AG04450 (cell line): ENCODE measurements around the gene GSC. TPM values are rescaled to one million over a fixed set of nuclear protein-coding genes. Genes with fewer than 3 reads are reported as not detected.

Experiments
- CTCF ChIA-PET: fragments of 300-600, 350-600 bp; formaldehyde crosslinking; extraction: SDS; loops from one replicate; lab custom pipeline; 2022; ENCODE audit warnings: antibody characterized with exemption, inconsistent platforms; lab: Charles Lee
- POLR2A ChIA-PET: fragments of 350-600 bp; formaldehyde crosslinking; extraction: SDS; loops from one replicate; lab custom pipeline; 2021; ENCODE audit warnings: antibody characterized with exemption, inconsistent platforms; lab: Yijun Ruan, JAX
- DNase-seq: peaks from one replicate; pipeline ENCODE4 v3.0.0-alpha.2; 2011; ENCODE audit warnings: low read depth, low spot score
- H3K27ac ChIP-seq: one replicate; pipeline ENCODE4 v1.5.1; 2012; ENCODE audit warnings: low read depth, low read length, control low read depth
- H3K27me3 ChIP-seq: one replicate; pipeline ENCODE4 v1.6.0; 2012; ENCODE audit warnings: low read length; ENCODE audit not compliant: control insufficient read depth, insufficient read depth
- H3K4me3 ChIP-seq: 2 replicates; pipeline ENCODE4 v1.5.1; 2011; ENCODE audit warnings: mild to moderate bottlenecking, low read depth, low read length, control low read depth
- H3K9me3 ChIP-seq: 2 replicates; pipeline ENCODE4 v1.5.1; 2012; ENCODE audit warnings: low read length; ENCODE audit not compliant: control insufficient read depth, insufficient read depth
- polyA plus RNA-seq: library from polyadenylated mRNA; depleted of rRNA; stranded (reverse); fragments of >200 nt; gene quantifications from 2 replicates; pipeline ENCODE4 v1.2.3, GENCODE V29; 2011
- TF ChIP-seq, protein P1 (sequence below): IDR thresholded peaks from 2 replicates; pipeline ENCODE4 v1.5.1; 2011; ENCODE audit warnings: low read depth, low read length, control low read depth, inconsistent platforms

The GSC gene
- polyA plus RNA-seq, 1 experiment = not detected

DNA sequence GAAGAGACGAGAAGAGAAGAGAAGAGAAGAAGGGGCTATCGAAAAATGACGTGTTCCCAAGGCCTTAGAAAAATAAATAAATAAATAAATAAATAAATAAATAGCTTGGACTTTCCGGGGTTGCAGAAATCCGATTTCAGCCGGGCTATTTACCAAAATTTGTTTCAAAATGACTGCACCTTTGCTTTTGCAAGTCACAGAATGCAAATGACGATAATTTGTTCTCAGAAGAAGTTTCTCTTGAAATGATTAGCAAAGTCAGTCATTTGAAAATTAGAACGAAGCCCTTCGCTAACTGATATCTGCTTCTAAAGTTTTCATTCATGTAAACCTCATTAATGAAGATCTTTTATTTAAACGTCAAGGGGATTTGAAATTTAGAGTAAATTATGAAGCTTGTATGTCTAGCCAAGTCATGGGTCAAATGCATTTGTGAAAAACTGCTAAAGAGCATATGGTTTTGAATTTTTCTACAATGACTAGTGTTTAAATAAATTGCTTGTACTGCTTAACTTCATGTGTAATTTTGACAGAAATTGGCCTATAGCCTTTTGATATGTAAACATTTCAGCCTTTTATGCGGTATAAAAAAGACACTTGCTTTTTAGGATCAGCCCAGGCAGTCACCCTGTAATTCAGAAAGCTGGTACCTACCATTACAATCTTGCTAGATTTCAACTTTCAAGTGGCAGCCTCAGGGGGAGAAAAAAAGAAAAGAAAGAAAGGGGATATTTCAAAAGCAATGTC, 4.6 kb upstream of the GSC start:
- Histone ChIP-seq H3K27me3 (peaks cover 57% of the 10 kb centered on the region), H3K4me3 (no peak overlapping the region), H3K27ac (no peak overlapping the region), H3K9me3 (peaks cover 14% of the 10 kb centered on the region; the same call in 1 of the 2 replicates)
- TF ChIP-seq, protein P1, sequence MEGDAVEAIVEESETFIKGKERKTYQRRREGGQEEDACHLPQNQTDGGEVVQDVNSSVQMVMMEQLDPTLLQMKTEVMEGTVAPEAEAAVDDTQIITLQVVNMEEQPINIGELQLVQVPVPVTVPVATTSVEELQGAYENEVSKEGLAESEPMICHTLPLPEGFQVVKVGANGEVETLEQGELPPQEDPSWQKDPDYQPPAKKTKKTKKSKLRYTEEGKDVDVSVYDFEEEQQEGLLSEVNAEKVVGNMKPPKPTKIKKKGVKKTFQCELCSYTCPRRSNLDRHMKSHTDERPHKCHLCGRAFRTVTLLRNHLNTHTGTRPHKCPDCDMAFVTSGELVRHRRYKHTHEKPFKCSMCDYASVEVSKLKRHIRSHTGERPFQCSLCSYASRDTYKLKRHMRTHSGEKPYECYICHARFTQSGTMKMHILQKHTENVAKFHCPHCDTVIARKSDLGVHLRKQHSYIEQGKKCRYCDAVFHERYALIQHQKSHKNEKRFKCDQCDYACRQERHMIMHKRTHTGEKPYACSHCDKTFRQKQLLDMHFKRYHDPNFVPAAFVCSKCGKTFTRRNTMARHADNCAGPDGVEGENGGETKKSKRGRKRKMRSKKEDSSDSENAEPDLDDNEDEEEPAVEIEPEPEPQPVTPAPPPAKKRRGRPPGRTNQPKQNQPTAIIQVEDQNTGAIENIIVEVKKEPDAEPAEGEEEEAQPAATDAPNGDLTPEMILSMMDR = no peak
- ChIA-PET CTCF (interaction anchor here (0.8 kb wide), 1 partner anchor 675 kb away, joined by 3 read pairs; no protein-coding TSS in a partner anchor), POLR2A (no interaction called here)
- no peak for DNase-seq

DNA sequence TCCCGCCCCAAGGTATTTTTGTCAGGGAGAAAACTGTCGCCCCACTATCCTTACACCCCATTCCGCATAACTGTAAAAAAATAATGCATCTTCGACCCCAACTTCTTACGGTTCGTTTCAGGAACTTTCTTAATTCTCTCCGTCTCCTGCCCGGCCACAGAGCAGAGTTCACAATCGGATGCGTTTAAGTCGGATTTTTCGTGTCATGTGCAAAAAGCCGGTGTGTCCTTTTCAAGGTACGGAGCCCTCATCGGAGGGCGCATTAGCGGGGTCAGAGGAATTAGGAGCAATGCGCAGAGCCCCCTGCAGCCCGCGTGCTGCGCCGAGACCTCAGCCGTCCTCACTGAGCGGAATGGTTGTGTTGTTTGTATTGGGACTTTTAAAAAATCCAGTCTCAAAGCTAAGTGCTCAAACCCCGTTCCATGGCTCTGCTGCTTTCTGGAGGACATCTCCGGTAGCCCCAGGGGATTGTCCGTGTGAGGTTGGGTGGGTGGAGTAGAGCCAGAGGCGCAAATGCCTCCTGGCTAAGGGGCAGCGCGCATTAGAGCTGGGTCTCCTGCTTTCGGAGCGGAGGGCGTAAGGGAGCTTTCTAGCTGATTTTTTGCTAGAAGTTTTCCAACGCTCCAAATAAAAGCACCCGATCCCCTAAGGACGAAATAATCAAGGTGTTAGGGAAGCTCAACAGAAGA, 3.9 kb upstream of the GSC start:
- TF ChIP-seq, protein P1 = no peak
- peaks cover 17% of the 10 kb centered on the region; the same call in 1 of the 2 replicates for H3K9me3 ChIP-seq
- DNase-seq = no peak
- ChIA-PET CTCF (interaction anchor here (0.6 to 0.8 kb wide), 2 partner anchors 343 to 676 kb away, joined by 3 read pairs; no protein-coding TSS in a partner anchor), POLR2A (no interaction called here)
- no peak overlapping the region for H3K4me3 ChIP-seq
- peaks cover 63% of the 10 kb centered on the region for H3K27me3 ChIP-seq
- H3K27ac ChIP-seq = no peak overlapping the region

DNA sequence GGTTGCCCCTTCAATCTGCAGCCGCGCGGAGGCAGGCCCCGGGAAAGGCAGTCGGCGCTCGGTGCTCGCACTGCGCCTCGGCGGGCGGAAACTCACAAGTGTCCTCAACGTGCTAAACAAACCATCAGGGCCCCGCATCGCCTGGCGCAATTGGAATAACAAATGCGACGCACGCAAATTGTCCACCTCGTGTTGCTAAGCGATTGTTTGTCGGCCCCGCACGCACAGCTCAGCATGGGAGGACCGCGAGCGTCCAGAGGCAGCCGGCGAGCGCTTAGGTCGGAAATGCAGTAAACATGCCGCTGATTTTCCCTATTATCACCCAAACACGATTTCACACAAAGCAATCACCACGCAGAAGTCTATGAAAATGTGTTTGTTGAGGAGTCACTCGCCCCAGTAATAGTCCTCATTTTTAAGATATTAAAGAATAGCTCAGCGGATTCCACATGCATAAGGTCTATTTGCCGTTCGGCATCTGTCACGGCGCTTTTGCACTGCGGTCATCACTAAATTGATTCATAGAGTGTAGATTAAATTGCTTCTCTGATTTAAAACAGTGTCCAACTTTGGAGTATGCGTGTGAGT, 3.2 kb upstream of the GSC start:
- H3K4me3 ChIP-seq = no peak overlapping the region
- CTCF ChIA-PET = interaction anchor here (0.6 kb wide), 1 partner anchor 344 kb away, joined by 3 read pairs; no protein-coding TSS in a partner anchor
- H3K9me3 ChIP-seq = peaks cover 21% of the 10 kb centered on the region; the same call in 1 of the 2 replicates
- no peak overlapping the region for H3K27ac ChIP-seq
- TF ChIP-seq, protein P1 = no peak
- POLR2A ChIA-PET = no interaction called here
- H3K27me3 ChIP-seq = peaks cover 70% of the 10 kb centered on the region
- DNase-seq = no peak

DNA sequence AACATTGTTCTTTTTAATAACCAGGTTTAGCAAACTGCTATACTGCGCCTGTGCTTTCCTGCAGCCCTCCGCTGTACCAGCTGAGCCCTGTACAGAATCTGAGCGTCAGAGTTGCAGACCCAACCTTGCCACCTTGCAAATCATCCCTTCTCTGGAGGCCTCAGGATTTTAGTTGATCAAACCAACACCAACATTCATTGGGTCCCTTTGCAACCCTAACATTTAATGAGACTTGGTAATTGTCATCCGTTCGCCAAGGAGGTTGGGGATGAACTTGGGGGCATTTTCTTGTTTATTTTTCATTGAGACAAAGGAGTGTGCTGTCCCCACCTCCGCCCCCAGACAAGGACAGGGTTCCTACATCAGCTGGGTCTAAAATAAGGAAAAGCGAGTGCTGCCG, 2.6 kb upstream of the GSC start:
- no peak overlapping the region for H3K4me3 ChIP-seq
- TF ChIP-seq, protein P1 = no peak
- ChIA-PET CTCF (no interaction called here), POLR2A (no interaction called here)
- H3K9me3 ChIP-seq = peaks cover 21% of the 10 kb centered on the region; the same call in 1 of the 2 replicates
- peaks cover 74% of the 10 kb centered on the region for H3K27me3 ChIP-seq
- no peak overlapping the region for H3K27ac ChIP-seq
- DNase-seq = no peak
